T-helper 1 cell treated with Interleukin-12 subunit alpha and Interleukin-12 subunit beta and Interleukin-4 antibody, amounts not matched to agents 30 ng/mL and 1 ng/mL, for 36 hours (primary cell): Measurements from ENCODE around the gene DAG1. TPM values are rescaled to one million over a fixed set of nuclear protein-coding genes. Genes with fewer than 3 reads are reported as not detected.

Experiments
- intact Hi-C: fragments of 100-400 bp; cut with micrococcal nuclease; formaldehyde crosslinking; loops from one replicate; pipeline ENCODE4 v1.15.1; 2024
- total RNA-seq: library from RNA; stranded (reverse); gene quantifications from 2 replicates; pipeline ENCODE4 v1.2.3, GENCODE V29; 2022

The DAG1 gene
- total RNA-seq, 1 donor from 2014 or later, result 19.2 TPM

DNA sequence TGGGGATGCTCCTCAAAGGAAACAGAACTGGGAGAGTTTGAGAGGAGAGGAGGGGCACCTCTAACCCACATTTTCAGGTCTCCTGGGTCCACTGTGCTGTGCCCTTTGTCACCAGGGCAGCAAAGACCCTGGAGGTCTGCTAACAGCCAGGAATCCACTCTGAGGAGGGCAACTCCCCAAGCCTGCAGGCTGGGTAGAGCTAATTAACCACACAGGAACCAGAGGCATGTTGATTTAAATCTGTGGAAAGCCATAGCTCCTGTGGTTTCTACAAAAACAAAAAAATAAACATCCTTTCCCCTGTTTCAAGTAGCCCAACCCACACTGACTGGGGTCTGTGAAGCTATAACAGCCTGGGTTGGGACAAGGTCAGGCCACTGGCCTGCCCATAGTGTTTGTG, 82.0 kb downstream of the DAG1 start:
- intact Hi-C loops, result no loop called here

DNA sequence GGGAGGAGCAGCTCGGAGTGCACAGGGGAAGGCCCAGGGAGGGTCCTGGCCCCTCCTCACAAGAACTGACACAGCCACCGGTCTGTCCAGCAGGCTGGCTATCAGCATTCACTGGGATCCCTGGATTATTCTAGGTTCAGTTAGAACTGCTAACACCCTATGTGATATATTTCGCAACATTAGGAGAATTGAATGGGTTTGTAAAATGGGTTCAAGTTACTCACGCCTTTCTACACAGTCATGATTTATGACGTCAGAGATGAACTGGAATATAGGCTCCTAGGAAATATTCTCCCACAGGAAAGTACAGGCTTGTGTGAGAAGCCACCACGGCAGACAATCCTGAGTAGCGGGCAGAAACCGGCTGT, 83.2 kb downstream of the DAG1 start:
- intact Hi-C loops, result no loop called here

DNA sequence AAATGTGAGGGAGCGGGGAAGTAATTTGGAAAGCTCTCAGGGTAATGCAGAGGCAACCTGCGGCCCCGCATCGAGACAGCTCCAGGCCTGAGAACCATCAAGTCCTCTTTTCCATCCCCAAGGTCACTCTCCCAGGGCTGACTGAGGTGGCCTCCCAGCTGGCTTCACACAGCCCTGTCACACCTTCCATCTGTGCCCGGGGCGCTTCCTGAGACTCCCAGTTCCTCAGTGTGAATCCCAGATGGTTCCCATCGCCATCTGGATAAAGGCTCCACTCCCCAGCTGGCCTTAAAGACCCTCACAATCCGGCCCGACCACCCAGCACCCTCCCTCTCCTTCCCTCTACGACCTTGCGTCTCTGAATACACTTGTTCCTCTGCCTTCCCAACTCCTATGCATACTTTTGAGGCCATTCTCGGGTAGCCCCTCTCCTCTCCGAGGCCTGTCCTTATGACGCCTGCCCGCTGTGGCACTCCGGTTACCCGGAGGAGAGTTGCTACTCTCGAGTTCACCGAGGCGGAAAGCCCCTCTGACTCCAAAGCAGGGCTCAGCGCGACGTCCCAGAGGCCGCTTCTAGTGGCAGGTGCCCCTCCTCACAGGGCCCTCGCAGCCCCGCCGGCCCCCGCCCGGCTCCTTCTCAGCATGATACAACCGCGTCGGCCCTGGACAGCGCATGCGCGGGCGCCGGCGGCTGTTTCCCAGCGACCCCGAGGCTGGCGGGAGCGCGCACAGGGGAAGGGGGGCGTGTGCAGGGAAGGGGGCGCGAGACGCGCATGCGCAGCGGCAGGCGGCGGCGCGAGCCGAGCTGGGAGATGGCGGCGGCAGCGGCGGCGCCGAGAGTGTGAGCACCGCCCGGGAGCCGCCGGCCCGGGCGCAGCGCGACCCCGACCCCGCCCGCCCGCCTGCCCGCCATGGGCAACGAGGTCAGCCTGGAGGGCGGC, 83.9 kb downstream of the DAG1 start, which contains the start of gene BSN:
TSS of gene BSN (plus strand) at position 786 of the 941 bp plus-strand sequence. CDS start at position 912, 126 bp downstream.
- intact Hi-C loops, result loop anchor here (1.0 kb wide), 5 partner anchors 15 to 165 kb away; partner anchors contain the start of genes AMIGO3, APEH and DAG1

DNA sequence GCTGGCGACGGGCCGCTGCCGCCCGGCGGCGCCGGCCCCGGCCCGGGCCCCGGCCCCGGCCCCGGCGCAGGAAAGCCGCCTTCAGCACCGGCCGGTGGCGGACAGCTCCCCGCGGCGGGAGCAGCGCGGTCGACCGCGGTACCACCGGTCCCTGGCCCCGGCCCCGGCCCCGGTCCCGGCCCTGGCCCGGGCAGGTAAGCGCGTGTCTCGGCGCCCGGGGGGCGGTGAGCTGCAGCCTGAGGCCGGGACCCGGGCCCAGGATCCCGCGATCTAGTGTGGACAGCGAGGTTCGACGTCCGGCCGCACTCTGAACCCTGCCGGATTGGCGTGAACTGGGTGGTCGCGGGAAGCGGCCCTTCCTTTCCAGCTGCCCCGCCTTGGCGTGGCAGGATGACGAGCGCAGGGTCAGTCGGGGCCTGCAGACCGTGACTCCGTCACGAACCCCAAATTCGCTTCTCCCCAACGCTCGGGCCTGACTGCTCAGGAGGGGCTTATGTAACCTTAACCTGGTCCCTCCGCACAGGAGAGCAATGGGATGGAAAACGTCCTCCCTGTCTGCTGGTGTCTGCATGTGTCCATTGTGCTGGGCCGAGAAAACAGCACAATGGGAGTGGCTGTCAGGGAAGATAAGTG, 84.7 kb downstream of the DAG1 start:
- intact Hi-C loops, result loop anchor here (1.0 kb wide), 5 partner anchors 15 to 165 kb away; partner anchors contain the start of genes AMIGO3, APEH and DAG1

DNA sequence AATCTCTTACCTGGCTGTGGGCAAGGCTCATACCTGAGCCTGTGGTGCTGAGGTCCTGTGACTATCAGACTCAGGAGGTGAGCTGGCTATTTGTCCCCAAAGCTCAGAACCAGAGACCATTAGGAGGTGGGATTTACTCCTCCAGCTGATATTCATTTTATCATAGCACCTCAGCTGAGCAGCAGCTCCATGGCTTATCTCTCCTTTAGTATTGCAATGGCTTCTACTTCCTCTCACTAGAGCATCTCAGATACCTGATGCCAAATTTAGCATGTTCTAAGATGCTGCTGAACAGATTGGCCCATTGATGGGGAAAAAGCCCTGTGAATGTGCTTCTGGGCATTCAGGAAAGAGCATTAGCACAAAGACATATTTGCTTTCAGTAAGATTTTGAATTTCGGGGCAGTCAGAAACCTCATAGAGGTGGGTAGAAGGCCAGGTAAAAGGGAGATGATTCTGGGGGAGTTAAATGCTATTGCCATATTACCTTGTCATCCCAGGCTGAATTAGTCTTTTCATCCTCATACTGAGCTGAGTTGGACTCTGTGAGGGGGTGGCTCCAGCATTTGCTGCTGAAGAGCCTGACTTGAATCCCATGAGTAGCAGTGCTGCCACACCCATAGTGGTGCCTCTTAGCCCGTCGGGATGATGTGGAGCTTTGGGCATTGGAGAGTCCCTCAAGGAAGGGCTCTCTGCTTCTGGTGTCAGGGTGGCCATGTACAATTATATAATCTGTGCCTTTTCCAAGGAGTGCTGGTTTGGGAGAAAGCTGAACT, 86.6 kb downstream of the DAG1 start:
- intact Hi-C loops, result no loop called here

DNA sequence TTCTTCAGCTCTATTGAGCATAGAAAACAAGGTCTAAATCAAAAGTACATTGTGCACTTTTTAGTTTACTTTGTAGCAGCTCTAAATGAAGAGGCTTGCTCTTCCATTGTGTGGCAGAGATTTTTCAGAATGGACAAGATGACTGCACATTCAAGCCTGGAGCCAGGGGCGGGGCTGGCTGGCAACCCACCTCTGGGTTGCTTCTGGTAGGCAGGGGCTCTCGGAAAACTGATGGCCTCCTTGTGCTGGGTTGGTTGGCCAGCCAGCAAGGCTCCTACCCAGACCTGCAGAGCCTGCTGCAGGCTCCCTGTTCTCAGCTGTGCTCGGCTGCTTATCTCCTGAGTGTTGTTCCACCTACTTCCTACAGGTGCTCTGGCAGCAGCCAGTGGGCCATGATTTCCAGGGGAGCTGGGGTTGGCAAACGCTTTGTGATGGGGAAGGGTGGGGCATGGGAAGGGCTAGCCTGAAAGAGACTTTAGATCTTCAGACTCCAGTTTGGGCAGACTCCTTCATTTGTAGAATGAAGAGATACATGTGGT, 93.0 kb downstream of the DAG1 start:
- intact Hi-C loops, result no loop called here

DNA sequence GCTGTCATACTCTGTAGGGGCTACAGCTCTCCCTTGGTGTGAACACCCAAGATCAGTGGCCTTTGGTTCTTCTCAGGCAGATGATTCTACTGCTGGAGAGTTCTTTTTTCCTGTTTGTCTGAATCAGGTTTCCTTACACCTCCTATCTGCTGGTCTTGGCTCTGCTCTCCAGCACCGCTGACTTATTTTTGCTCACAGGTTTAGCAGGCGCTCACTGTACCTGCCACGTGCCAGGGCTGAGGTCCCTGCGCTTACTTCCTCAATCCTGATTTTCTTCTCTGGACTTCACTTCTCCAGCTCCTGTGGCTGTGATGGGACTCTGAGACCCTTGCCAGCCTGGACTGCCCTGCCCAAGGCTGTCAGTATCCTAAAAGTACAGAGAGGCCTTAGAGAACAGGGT, 93.7 kb downstream of the DAG1 start:
- intact Hi-C loops, result no loop called here

DNA sequence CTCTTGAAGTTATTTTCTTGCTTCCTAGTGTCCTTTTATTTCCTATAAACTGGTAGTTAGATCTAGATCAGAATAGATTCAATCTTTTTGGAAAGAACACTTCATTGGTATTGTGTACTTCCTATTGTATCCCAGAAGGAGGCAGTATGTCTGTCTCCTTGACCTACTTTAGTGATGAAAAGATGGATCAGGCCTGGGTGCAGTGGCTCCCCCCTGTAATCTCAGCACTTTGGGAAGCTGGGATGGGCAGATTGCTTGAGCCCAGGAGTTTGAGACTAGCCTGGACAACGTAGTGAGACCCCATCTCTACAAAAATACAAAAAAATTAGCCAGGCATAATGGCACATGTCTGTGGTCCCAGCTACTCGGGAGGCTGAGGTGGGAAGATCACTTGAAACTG, 96.2 kb downstream of the DAG1 start:
- intact Hi-C loops, result loop anchor here (1.0 kb wide), 1 partner anchor 105 kb away; no protein-coding TSS in a partner anchor

DNA sequence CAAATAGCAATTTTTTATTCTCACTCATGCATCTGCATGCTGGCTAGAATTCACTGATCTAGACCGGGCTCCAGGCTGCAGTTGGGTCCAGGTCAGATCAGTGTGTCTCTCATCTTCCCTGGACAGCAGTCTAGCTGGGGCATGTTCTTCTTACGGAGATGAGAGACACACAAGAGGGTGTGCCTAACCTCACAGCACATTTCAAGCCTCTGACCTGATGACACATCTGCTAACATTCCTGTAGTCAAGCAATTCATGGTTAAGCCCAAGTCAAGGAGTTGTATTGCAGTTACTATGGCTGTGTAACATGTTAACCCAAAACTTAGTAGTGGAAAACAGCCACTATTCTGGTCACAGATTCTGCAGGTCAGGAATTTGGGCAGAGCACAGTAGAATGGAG, 97.3 kb downstream of the DAG1 start:
- intact Hi-C loops, result no loop called here

DNA sequence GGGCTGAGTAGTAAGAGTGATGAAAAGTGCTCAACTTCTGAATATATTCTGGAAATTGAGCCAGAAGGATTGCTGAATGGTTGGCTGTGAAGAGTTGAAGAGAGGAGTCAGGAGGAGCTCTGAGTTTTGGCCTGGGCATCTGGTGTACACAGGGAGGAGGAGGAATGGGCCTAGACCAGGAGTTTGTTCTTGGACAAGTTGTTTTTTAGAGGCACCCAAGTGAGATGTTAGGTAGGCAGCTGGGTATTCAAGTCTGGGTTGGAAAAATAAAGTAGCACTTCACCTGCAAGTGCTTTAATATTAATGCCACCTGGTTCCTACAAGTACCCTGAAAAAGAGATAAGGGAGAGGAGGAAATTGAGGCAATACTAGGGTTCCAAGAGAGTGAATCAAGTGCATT, 98.9 kb downstream of the DAG1 start:
- intact Hi-C loops, result no loop called here

DNA sequence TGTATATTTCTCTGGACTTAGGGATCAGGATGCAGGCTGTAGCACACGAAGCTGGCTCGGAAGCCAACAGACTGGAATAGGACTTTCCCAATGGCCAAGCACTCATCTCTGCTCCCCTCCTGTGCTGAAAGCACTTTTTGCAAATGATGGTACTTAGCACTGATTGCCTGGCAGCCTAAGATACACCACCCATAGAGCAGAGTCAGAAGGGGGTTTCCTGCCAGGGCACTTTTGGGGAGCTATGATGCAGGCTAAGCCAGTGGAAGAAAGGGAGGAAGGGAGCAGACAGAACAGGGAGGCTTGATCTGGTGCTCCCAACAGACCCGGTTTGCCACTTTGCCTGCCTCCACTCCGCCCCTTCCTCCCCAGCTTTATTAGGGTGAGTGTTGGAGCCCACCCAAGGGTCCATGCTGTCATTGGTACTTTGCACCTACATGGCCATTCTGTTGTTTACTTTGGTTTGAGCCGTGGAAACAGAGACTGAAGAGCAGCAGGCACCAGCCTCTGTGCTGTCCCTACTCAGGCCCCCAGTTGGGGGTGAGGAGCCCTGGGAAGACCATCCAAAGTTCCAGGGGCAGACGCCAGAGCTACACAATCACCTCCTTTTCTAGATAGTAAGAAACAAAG, 100.1 kb downstream of the DAG1 start:
- intact Hi-C loops, result no loop called here

DNA sequence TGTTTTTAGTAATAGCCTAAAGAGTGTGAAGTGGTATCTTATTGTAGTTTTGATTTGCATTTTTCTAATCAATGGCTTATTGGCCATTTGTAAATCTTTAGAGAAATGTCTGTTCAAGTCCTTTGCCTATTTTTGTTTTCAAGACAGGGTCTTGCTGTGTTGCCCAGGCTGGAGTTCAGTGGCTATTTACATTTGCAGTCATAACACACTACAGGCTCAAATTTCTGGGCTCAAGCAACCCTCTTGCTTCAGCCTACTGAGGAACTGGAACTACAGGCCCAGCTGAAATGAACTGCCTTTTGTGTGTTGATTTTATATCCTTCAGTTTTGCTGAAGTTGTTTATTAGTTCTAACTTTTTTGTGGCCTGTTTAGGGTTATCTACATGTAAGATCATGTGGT, 112.1 kb downstream of the DAG1 start:
- intact Hi-C loops, result no loop called here

Other genes starting within 250 kb of the DAG1 start
- 14.7 and 16.7 TPM in 2 replicates for gene C3orf62, start 193.0 kb upstream of the DAG1 start, total RNA-seq
- 95.2 and 97.2 TPM in 2 replicates for gene USP4, start 130.2 kb upstream of the DAG1 start, total RNA-seq
- gene GPX1, start 111.9 kb upstream of the DAG1 start, total RNA-seq, result 120 TPM in 2 replicates
- gene RHOA, start 58.3 kb upstream of the DAG1 start, total RNA-seq, result 420 and 425 TPM in 2 replicates
- gene TCTA, start 57.8 kb upstream of the DAG1 start, total RNA-seq, result 21.6 and 24.1 TPM in 2 replicates
- gene AMT, start 47.8 kb upstream of the DAG1 start, total RNA-seq, result 3.9 and 4.6 TPM in 2 replicates
- gene NICN1, start 40.9 kb upstream of the DAG1 start, total RNA-seq, result 21.1 and 22.5 TPM in 2 replicates
- gene BSN, start 84.2 kb downstream of the DAG1 start, total RNA-seq, result 0.10 and 0.12 TPM in 2 replicates
- gene APEH, start 204.1 kb downstream of the DAG1 start, total RNA-seq, result 90.1 and 91.4 TPM in 2 replicates
- gene MST1, start 219.2 kb downstream of the DAG1 start, total RNA-seq, result 9.3 and 10.9 TPM in 2 replicates
- 57.9 and 60.0 TPM in 2 replicates for gene RNF123, start 219.3 kb downstream of the DAG1 start, total RNA-seq
- gene AMIGO3, start 249.4 kb downstream of the DAG1 start, total RNA-seq, result 0.51 and 0.98 TPM in 2 replicates